Measurements from ENCODE around the gene ZMYM3. TPM values are rescaled to one million over a fixed set of nuclear protein-coding genes. Genes with fewer than 3 reads are reported as not detected.
A peak's percentile ranks its signal among the peaks of the same experiment; 100 is the strongest.

Gene ZMYM3
- total RNA-seq, 1 experiment from 2014 or later = 10.3 TPM

DNA sequence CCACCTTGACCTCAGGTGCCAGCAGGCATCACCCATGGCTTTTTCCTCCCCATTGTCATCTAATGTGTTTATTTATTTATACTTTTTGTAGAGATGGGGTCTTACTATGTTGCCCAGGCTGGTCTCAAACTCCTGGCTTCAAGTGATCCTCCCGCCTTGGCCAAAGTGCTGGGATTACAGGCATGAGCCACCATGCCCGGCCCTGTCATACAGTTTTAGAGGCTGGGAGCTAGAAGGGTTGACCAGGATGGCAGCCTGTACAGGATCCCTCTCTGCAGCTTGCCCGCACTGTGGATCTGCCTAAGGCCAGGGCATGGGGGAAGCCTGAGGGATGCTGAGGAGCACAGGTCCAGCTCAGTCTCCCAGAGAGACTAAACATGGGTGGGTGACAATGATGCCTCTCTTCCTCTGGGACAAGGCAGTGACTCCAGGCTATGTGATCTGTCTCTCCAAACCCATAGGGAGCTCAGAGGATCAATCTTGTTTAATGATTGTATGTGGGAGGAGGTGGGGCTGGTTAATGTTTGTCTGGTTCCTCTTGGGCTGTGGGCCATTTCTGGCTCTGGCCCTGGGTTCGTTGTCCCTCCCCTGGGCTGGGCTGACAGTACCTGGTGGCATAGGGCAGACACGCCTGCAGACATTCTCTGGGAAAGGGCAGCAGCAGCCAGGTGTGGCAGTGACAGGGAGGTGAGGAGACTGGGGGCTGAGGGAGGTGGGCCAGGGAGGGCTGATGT lies 39.2 kb downstream of the ZMYM3 start:
- DNase-seq (ENCODE audit: low read depth) = no peak

DNA sequence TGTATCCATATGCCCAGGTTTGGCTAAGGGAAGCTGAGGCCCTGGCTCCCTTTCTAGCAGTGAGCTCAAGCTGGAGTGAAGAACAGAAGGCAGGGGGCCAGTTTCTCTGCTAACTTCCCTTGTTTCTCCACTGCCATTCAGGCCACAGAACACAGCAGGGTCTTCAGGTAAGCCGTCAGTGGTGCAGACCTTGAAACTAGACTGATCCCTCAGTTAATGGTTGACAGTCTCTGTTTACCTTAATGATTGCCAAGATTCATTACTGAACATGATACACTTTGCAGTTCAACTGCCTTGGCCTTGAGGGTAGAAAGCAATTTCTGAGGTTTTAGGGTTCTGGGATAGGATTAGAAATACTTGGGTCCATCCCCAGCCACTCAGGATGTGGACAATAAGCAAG lies 39.8 kb downstream of the ZMYM3 start:
- DNase-seq (ENCODE audit: low read depth) = no peak

DNA sequence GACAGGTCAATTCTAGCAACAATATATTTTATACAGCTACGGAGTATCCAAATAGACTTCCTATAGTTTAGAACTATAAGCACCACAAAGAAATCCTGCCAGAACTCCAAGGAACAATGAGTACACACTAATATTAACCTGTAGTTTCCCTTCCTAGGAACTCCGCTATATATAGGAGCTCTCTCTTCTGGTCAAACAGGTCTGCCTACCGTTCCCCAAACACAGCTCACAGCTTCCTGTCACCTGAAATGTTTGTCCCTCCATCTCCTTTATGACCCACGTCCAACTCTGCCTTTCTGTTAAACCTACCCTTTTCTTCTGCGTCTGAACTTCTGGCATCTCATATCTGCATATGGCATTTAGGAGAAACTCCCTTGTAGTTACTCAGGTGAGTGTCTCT lies 41.4 kb downstream of the ZMYM3 start:
- DNase-seq (ENCODE audit: low read depth) = no peak

- DNase-seq (ENCODE audit: low read depth) = no peak
These were observed 43.1 kb downstream of the ZMYM3 start for GRCh38 chrX:71210816-71211215.

GRCh38 chrX:71199252-71200008 lies 54.5 kb downstream of the ZMYM3 start:
- no peak for DNase-seq (ENCODE audit: low read depth)

DNA sequence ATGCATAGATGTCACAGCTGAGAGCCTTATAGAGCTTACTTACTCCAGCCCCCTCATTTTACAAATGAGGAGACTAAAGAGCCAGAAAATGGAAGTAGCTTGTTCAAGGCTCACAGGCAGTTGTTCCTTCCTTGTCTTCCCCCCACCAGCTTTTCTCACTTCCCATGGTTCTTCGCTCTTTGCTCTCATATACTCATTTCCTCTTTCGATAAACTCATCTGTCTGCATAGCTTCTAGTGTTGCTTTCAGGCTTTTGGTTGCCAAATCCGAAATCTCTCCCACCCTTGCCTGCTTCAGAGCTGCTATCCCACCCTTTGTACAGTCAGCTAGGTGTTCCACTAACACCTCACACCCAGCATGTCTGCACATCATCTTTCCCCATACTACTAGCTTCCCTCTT lies 55.9 kb downstream of the ZMYM3 start:
- no peak for DNase-seq (ENCODE audit: low read depth)

DNA sequence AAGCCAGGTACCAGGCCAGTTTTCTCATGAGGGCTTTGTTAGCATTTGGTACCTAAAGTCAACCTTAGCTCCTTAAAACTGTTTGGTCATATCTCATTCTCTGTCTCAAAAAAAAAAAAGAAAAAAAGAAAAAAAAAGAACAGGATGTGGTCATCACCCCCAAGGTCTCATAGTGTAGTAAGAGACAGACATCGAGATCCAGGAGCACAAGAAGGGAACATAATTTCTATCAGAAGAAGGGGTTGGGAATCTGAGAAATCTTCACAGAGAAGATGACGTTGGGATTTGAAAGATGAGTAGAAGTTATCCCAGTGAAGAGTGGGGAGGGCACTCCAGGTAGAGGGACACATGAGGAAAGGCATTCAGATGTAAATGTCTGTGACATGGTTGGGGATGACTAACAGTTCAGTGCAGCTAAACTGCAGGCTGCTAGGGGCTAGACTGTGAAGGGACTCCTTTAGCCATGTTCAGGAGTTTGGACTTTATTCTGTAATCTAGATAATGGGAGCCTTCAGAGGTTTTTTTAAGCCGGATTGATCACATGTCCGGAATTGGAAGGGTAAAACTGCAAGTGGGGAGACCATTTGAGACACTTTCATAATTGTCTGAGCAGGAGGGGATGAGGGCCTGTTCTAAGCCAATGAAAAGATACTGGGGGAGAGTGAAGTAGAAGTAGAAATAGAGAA lies 57.8 kb downstream of the ZMYM3 start:
- DNase-seq (ENCODE audit: low read depth) = peak; percentile 7

DNA sequence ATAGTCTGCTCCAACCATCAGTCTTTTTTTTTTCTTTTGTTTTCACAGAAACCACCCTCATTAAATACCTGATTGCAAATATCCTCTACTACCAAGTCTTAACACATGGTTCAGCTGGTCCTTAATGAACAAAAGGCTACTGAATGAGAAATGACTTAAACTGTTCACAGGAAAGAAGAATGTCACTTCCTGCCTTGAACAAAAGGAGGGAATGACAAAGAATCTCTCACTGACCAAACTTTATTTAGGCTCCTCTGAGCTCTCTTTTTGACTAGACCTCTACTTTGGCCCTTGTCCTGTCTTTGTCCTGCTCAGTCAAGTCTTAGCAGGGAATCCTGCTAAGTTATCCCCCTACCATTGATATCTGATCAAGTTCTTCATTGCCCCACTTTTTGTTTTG lies 62.7 kb downstream of the ZMYM3 start:
- no peak for DNase-seq (ENCODE audit: low read depth)

Other genes with a start within 250 kb of the ZMYM3 start
- 38.5 and 46.1 TPM in 2 replicates for gene SNX12, start 185.8 kb downstream of the ZMYM3 start, total RNA-seq (2014; rRNA removed; shearing (Covaris generic))
- 0.69 and 2.9 TPM in 2 replicates for gene FOXO4, start 158.3 kb downstream of the ZMYM3 start, total RNA-seq (2014; rRNA removed; shearing (Covaris generic))
- not detected in 2 replicates for gene CXorf65, start 147.4 kb downstream of the ZMYM3 start, total RNA-seq (2014; rRNA removed; shearing (Covaris generic))
- gene IL2RG, start 142.6 kb downstream of the ZMYM3 start, total RNA-seq (2014; rRNA removed; shearing (Covaris generic)) = not detected in 2 replicates
- 14.7 and 17.7 TPM in 2 replicates for gene MED12, start 135.5 kb downstream of the ZMYM3 start, total RNA-seq (2014; rRNA removed; shearing (Covaris generic))
- gene NLGN3, start 109.3 kb downstream of the ZMYM3 start, total RNA-seq (2014; rRNA removed; shearing (Covaris generic)) = not detected in 2 replicates
- not detected in 2 replicates for gene GJB1, start 30.9 kb downstream of the ZMYM3 start, total RNA-seq (2014; rRNA removed; shearing (Covaris generic))
- gene NONO, start 29.5 kb upstream of the ZMYM3 start, total RNA-seq (2014; rRNA removed; shearing (Covaris generic)) = 413 and 418 TPM in 2 replicates
- gene ITGB1BP2, start 47.6 kb upstream of the ZMYM3 start, total RNA-seq (2014; rRNA removed; shearing (Covaris generic)) = 0.65 and 1.3 TPM in 2 replicates
- 17.4 and 34.3 TPM in 2 replicates for gene TAF1, start 112.2 kb upstream of the ZMYM3 start, total RNA-seq (2014; rRNA removed; shearing (Covaris generic))